HS-27A (cell line): ENCODE data around the gene DKKL1.
A peak's percentile ranks its signal among the peaks of the same experiment; 100 is the strongest.
"Not testable (repeated sequence)": the region's sequence is repeated elsewhere in the genome, so short reads cannot be mapped to it uniquely, and the experiment has no call there.

Experiments
- DNase-seq: peaks from one replicate; pipeline ENCODE4 v3.0.0-alpha.2; 2012; ENCODE audit warnings: low read depth, missing footprints

DKKL1 gene

DNA sequence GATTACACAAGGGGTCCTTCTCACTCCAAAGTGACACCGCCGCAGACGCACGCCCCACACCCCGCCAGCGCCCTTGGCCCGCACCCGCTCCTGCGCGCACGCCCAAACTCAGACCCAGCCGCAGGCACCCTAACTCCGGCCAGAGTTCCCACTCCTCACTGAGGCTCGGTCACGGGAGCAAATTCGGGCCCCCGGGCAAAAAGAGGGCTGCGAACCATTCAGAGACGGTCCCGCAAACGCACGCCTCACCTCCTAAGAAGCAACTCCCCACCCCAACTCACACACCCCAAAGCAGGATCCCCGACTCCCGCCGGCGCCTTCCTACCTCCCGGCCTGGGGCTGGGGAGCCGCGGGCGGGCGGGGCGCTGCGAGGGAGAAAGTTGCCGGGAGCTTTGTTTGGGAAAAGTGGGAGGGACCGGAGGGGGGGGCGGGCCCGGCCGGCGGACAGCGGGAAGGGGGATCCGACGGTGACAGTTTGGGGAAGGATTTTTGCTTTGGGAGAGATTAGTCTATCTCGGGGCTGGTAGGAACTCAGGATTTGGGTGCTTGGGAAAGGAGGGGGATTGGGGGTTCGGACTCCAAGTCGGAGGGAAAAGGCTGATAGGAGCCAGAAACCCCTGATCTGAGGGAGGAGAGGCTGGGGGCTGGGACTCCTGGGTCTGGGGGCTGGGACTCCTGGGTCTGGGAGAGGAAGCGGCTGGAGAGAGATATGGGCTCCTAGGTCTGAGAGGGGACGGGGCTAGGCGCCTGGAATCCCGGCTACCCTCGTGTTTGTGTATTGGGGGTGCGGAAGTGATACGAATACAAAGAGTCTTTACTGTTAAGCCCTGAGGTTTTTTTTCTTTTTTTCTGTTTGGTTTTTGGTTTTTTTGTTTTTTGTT lies 1.4 kb upstream of the DKKL1 start, which contains the start of gene TEAD2:
TSS of gene TEAD2 (minus strand) at position 369 of the 881 bp plus-strand sequence. CDS start 2,341 bp downstream, outside the sequence.
- DNase-seq, result peak; percentile 30

GRCh38 chr19:49362929-49363267 lies 779 bp upstream of the DKKL1 start:
- DNase-seq, result no peak

- no peak for DNase-seq
These were observed 533 bp downstream of the DKKL1 start for GRCh38 chr19:49364083-49364737.

DNA sequence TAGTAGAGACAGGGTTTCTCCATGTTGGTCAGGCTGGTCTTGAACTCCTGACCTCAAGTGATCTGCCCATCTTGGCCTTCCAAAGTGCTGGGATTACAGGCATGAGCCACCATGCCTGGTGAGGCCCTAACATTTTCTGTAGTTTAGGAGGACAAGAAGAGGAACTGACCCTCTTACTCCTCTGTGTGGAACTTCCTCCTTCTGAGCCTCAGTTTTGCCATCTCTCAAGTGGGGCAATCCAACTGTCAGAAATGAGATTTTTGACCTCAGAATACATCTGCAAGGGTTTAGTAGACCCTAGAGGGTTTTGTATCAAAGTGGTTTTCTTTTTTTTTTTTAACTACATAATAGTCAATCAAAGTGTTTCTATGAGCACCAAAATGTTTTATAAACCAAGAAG lies 2.4 kb downstream of the DKKL1 start:
- DNase-seq, result no peak

DNA sequence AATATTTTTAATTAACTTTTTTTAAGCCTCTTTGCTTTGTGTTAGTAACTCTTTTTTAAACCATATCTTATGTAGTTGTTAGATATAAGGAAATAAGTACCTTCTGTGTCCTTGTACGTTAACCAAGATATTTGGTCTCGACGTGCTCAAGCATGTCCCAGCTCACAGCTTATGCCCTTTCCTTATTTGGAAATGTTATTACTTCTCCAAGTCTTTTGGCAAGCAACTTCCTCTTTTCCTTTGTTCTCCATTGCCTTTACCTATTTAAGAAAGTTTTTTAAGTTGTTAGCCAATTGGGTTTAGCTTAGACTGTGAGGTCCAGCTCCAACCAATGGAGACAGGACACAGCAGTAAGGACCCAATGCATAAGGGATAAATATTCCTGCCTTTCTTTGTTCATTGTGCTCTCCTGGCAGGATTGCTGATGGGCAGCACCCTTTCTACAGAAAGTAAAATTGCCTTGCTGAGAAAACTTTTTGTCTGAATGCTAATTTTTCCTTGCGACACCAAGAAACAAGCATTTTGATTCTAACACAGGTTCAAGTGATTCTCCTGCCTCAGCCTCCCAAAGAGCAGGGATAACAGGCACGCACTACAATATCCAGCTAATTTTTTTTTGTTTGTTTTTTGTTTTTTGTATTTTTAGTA lies 5.2 kb downstream of the DKKL1 start:
- DNase-seq, result no peak

- DNase-seq, result no peak
These were observed 7.5 kb downstream of the DKKL1 start for GRCh38 chr19:49371184-49371583.

DNA sequence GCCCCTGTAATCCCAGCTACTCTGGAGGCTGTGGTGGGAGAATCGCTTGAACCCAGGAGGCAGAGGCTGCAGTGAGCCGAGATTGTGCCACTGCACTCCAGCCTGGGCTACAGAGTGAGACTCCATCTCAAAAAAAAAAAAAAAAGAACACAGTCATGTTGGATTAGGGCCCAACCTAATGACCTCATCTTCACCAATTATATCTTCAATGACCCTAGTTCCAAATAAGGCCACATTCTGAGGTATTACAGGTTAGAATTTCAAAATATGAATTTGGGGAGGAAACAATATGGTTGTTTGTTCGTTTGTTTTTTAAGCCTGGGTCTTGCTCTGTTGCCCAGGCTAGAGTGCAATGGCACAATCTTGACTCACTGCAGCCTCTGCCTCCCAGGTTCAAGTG lies 9.5 kb downstream of the DKKL1 start:
- not testable (repeated sequence) for DNase-seq

GRCh38 chr19:49374665-49375434 lies 11.2 kb downstream of the DKKL1 start:
- no peak for DNase-seq

- no peak for DNase-seq
These were observed 14.8 kb downstream of the DKKL1 start for GRCh38 chr19:49378512-49378911.

DNA sequence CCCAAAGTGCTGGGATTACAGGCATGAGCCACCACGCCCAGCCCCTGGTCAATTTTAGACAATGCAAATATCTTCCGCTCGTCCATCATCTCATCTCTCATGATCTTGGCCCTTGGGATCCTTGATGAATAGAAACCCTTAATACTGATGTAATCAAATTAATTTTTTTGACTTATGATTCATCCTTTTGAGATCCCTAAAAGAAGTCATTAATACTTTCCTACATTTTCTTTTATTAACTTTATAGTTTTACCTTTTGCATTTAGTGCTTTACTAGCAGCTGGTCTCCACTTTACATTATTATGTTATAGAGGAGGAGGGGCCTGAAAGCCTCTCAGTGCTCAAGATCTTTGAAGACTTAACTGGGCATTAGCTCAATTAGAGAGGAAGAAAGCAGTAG lies 16.7 kb downstream of the DKKL1 start:
- no peak for DNase-seq

- no peak for DNase-seq
These were observed 19.0 kb downstream of the DKKL1 start for GRCh38 chr19:49382639-49383038.

DNA sequence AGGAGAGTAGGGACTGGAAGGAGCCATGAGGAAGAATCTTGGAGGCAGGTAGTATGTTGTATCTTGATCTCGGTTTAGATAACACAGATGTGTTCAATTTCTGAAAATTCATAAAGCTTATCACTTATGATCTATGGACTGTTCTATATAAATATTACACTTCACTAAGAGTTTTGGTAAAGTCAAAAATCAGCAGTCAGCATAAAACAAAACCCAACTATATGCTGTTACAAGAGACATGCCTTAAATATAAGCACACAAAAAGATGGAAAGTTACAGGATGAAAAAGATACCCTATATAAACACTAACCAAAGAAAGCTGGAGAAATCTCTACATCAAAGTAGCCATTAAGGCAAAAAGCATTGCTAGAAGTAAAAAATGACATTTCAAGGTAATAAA lies 19.9 kb downstream of the DKKL1 start:
- no peak for DNase-seq

GRCh38 chr19:49387936-49388372 lies 24.3 kb downstream of the DKKL1 start, which contains the start of gene KASH5:
TSS of gene KASH5 (plus strand) at chr19:49388249. CDS start at chr19:49390884, 2,635 bp downstream.
- DNase-seq, result no peak

- no peak for DNase-seq
These were observed 25.7 kb downstream of the DKKL1 start for GRCh38 chr19:49389406-49389805.

DNA sequence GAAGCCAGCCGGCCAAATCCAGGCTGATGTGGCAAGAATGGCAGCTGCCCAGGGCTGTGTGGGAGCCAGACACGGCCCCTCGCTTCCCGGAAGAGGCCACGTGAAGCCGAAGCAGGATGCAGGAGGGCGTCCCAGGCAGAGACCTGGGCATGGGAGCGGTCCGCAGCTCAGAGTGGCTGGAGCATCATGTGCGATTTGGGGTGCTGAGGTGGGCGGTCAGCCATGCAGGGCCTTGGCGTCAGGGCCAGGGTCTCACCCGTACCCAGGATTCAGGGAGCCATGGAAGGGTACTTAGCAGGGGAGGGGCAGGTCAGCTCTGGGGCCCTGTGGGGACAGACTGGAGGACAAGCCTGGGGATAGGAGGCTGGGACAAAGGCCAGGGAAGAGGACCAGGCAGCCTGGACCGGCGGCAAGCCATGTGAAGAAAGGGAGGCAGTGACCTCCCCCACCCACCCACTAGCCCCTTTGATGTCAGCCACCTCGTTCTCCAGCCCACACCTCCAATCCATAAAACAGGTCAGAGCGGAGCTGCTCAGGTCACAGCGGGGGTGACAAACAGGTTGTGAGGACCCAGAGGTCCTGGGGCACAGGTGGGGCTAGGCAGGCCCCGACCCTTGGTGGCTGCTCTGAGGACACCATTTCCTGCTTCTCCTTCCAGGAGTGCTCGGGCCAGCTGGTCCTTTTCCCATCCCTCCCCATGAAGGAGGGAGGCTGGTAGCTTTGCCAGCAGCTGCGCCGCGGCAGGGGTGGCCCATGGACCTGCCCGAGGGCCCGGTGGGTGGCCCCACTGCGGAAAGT lies 26.7 kb downstream of the DKKL1 start:
- DNase-seq, result no peak

GRCh38 chr19:49390929-49391359 lies 27.3 kb downstream of the DKKL1 start:
- DNase-seq, result no peak

DNA sequence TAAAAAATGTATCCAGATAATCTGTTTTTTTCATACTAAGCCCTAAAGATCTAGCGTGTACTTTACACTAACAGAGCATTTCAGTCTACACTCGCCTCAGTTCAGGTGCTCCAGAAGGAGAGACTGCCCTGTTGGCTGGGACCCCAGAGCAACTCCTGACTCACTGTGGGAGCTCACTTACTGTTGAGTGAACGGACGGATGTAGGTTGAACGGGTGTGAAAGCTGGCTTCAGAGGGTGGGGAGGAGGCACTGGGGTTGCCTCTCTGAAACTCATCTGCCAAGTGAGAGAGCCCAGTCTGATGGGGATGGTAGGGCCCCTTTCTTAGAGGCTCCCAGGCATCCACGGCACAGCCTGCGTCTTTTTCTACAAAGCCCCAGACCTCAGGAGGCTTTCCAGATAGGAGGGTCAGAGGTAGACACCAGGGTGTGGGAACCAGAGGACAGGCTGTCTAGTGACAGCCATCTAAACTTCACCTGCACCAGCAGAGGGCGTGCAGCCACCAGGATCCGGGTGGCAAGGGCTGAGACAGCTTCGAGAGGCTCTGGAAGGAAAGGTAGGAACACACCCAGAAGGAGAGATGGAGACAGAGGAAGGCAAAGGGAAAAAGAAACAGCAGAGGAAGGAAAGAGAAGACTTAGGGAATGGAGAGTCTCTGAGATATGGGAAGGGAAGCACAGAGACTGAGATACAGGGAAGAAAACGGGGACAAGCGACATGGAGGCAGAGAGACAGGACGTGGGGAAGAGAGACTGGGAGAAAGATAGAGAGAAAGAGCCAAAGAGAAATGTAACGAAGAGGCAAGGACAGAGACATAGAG lies 28.1 kb downstream of the DKKL1 start:
- DNase-seq, result peak; percentile 31

GRCh38 chr19:49393881-49394280 lies 30.2 kb downstream of the DKKL1 start:
- DNase-seq, result no peak

DNA sequence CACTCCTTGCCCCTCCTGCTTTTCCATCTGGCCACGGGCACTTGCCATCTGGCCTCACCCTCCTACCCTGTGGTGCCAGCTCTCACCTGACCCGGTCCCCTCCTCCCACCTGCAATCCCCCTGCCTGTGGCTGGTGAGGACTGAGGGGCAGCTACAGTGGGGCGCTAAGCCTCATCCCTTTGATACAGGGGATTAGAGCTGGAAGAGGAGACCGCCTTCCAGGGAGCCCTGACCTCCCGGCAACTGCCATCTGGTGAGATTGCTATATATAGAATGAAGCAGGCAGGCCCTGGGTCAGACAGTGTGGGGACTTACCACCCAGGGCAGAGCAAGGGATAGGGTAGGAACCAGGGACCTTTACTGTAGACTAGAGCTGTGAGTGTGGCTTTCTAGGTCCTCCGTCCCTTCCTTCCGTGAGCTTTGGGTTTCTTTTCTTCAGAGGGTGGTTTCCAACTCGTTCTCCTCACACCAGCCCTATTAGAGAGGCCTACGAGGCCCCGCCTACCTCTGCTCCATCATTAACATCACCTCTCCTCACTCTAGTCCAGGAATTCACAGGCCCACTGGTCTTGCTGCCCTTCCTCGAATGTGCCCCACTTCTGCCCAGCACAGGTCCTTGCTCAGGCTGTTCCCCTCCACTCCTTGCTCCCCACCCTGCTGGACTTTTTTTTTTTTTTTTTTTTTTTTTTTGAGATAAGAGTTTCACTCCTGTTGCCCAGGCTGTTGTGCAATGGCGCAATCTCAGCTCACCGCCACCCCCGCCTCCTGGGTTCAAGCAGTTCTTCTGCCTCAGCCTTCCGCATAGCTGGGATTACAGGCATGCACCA lies 32.1 kb downstream of the DKKL1 start:
- no peak for DNase-seq
